GM12878 (cell line): Measurements from ENCODE around the gene SCAMP4. TPM values are rescaled to one million over a fixed set of nuclear protein-coding genes. Genes with fewer than 3 reads are reported as not detected.

Experiments used
- ATAC-seq: fragments of 200-7000 bp; cut with Tn5 transposase; 3 replicates; pipeline ENCODE4 v1.9.1; 2020; ENCODE audit warnings: mild to moderate bottlenecking, moderate library complexity
- BruUV-seq: library from RNA; stranded (reverse); fragments of 400-500 nt; replicated peaks from 2 replicates; lab custom pipeline; 2021; lab: Mats Ljungman, UMichigan
- CTCF ChIA-PET: fragments of 300-600 bp; sonication (Branson Sonifier 250); formaldehyde crosslinking; extraction: SDS; loops from one replicate; lab custom pipeline; 2021; ENCODE audit warnings: inconsistent platforms; lab: Yijun Ruan, JAX
- POLR2A ChIA-PET: fragments of 350-600 bp; formaldehyde crosslinking; extraction: SDS; loops from one replicate; lab custom pipeline; 2021; ENCODE audit warnings: inconsistent platforms; lab: Charles Lee
- RAD21 ChIA-PET: fragments of 300-600 bp; sonication (Branson Sonifier 250); formaldehyde crosslinking; loops from one replicate; lab custom pipeline; 2023; ENCODE audit warnings: antibody characterized with exemption; ENCODE audit not compliant: unreplicated experiment; lab: Charles Lee
- SMC1A ChIA-PET: fragments of 300-600 bp; sonication (Branson Sonifier 250); formaldehyde crosslinking; loops from one replicate; lab custom pipeline; 2023; ENCODE audit not compliant: unreplicated experiment, uncharacterized antibody; lab: Charles Lee
- DNase-seq: peaks from one replicate; pipeline ENCODE4 v3.0.0-alpha.2; 2011; ENCODE audit warnings: low read depth, low spot score
- FAIRE-seq: peaks from 3 replicates; lab custom pipeline; 2011; peaks lifted over from hg19 to GRCh38; lab: Jason Lieb, UNC
- H2AFZ ChIP-seq: 2 replicates; pipeline ENCODE4 v1.6.0; 2011; ENCODE audit warnings: low read depth, low read length, control low read depth; ENCODE audit not compliant: control insufficient read depth
- H3K27ac ChIP-seq: 2 replicates; pipeline ENCODE4 v1.5.1; 2011; ENCODE audit warnings: control low read depth; ENCODE audit not compliant: control insufficient read depth, insufficient read depth
- H3K27me3 ChIP-seq, 2 experiments: replicated peaks in 1 of 2; 2 replicates each; pipeline versions ENCODE4 v1.6.0 to v1.6.1; 2011; ENCODE audit warnings: low read length in 1 of 2; ENCODE audit not compliant: control insufficient read depth in 2 of 2, insufficient read depth in 2 of 2
- H3K36me3 ChIP-seq, 2 experiments: 2 replicates each; pipeline ENCODE4 v1.5.1; 2011; ENCODE audit warnings: low read length in 1 of 2; ENCODE audit not compliant: control insufficient read depth in 2 of 2, insufficient read depth in 2 of 2
- H3K4me1 ChIP-seq: 2 replicates; pipeline ENCODE4 v1.6.1; 2011; ENCODE audit warnings: mild to moderate bottlenecking, low read length, moderate library complexity, mixed read lengths; ENCODE audit not compliant: control insufficient read depth, insufficient read depth
- H3K4me2 ChIP-seq: 2 replicates; pipeline ENCODE4 v1.6.0; 2011; ENCODE audit warnings: control low read depth; ENCODE audit not compliant: control insufficient read depth, insufficient read depth
- H3K4me3 ChIP-seq: fragments of 200-600 bp; sonication (generic); 2 replicates; pipeline ENCODE4 v1.5.1; 2016
- H3K79me2 ChIP-seq: 2 replicates; pipeline ENCODE4 v1.6.0; 2011; ENCODE audit warnings: low read length; ENCODE audit not compliant: control insufficient read depth, insufficient read depth
- H3K9ac ChIP-seq: 2 replicates; pipeline ENCODE4 v1.8.0; 2011; ENCODE audit warnings: low read length, control low read depth, mixed read lengths; ENCODE audit not compliant: control insufficient read depth, insufficient read depth
- H3K9me3 ChIP-seq: replicated peaks from 3 replicates; pipeline ENCODE4 v1.5.1; 2011; ENCODE audit warnings: mild to moderate bottlenecking, low read length; ENCODE audit not compliant: control insufficient read depth, insufficient read depth
- H4K20me1 ChIP-seq: 2 replicates; pipeline ENCODE4 v1.6.0; 2011; ENCODE audit not compliant: control insufficient read depth, insufficient read depth
- CUX1 ChIP-seq: IDR thresholded peaks from 2 replicates; pipeline ENCODE4 v1.6.1; 2012; ENCODE audit warnings: improper control_type of control experiment, low read depth, low read length; ENCODE audit not compliant: insufficient replicate concordance
- PML ChIP-seq: IDR thresholded peaks from 2 replicates; pipeline ENCODE4 v1.6.1; 2012; ENCODE audit warnings: low read length, inconsistent platforms
- RB1 ChIP-seq: fragments of 450-650 bp; formaldehyde crosslinking; IDR thresholded peaks from 2 replicates; pipeline ENCODE4 v1.6.1; 2017; ENCODE audit warnings: mild to moderate bottlenecking, borderline replicate concordance
- WGBS: methylation state at CpG from one replicate; pipeline ENCODE4 v1.1.6; 2016; ENCODE audit warnings: low lambda C conversion rate; ENCODE audit not compliant: insufficient replicate concordance, insufficient coverage; ENCODE audit errors: missing lambda C conversion rate; 5-methylcytosine and 5-hydroxymethylcytosine counted together
- in situ Hi-C: fragments of 300-500 bp; cut with MboI; formaldehyde crosslinking; loops from 9 replicates; pipeline ENCODE4 v1.14.3; 2018; ENCODE audit warnings: mixed read lengths
- intact Hi-C: fragments of 100-400 bp; cut with micrococcal nuclease; formaldehyde crosslinking; loops from one replicate; pipeline ENCODE4 v1.14.2; 2022; ENCODE audit not compliant: unreplicated experiment
- polyA plus RNA-seq, 11 experiments: library from polyadenylated mRNA; depleted of rRNA in 4 of 11; unstranded in 6 of 11; stranded (reverse) in 5 of 11; fragments of >200 nt; fragmentation: Nextera tagmentation in 4 of 11; fragmentation: Illumina TruSeq in 1 of 11; extraction: Ambion mirVana in 4 of 11; extraction: Trizol in 1 of 11; gene quantifications; 1 replicate in 1 of 11; 2 replicates in 10 of 11; pipeline versions ENCODE4 v1.2.1 to v1.2.3, GENCODE V29; 2011 to 2016; ENCODE audit warnings: inconsistent platforms in 2 of 11, missing spikeins in 2 of 11, low read depth in 1 of 11
- total RNA-seq, 4 experiments: library from RNA; depleted of rRNA in 3 of 4; stranded (reverse); fragments of >200 nt in 3 of 4; fragmentation: Illumina TruSeq in 1 of 4; extraction: Trizol in 1 of 4; gene quantifications; 2 replicates each; pipeline versions ENCODE4 v1.2.1 to v1.2.3, GENCODE V29; 2013 to 2021
- TF ChIP-seq, protein P1 (sequence below): fragments of 450-650 bp; IDR thresholded peaks from 2 replicates; pipeline ENCODE4 v1.6.1; 2016; ENCODE audit warnings: mild to moderate bottlenecking

SCAMP4 gene
- total and polyA plus RNA-seq, 10 of the 15 experiments (the other 5 are each of a cell fraction or from before 2014, with no cell fraction given), result 0.63 to 34.7 (median 12.8) TPM

DNA sequence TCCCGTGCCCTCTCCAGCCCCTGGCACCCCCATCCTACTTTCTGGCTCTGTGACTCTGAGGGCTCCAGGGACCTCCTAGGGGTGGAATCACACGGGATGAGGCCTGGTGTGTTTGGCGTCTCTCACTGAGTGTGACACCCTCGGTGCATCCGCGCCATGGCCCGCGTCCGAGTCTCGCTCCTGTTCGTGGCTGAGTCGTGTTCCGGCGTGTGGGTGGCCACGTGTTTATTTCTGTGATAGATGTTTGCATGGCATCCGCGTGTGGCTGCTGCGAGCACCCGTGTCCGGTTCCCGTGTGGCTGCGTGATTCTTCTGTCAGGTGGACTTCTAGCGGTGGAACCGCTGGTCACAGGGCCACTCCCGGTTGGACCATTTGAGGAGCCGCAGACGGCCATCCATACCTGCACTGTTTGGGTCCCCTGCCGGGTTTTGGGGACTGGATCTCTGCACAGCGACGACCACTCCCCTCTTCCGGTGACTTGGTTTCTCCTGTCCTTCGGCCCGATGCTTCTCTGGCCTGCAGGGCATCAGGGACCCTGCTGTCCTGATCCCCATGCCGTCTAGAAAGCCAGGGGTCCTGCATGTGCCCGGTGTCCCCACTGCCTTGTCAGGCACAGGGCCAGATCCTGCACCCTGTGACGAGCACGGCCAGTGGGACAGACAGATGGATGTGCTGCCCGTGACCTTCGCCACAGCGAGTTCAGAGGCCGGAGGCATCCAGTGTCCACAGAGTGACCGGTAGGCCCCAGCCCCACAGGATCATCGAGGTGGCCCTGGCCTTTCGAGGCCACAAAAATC, 44.3 kb downstream of the SCAMP4 start (continued):
- TF ChIP-seq CUX1 (no peak), PML (no peak), RB1 (no peak)

- WGBS, result 97% methylated on average over 11 of the region's 16 CpGs
- H2AFZ ChIP-seq, result no peak overlapping the region
- in situ Hi-C loops, result no loop called here
- FAIRE-seq, result no peak
- SMC1A ChIA-PET, result no interaction called here
- no peak overlapping the region for H3K4me3 ChIP-seq
- RAD21 ChIA-PET, result no interaction called here
- CTCF ChIA-PET, result no interaction called here
- no TSS peak for BruUV-seq
- H3K27me3 ChIP-seq, result no peaks in the 10 kb centered on the region
- H3K9me3 ChIP-seq, result no peaks in the 10 kb centered on the region; the same call in 2 of the 3 replicates
- no peak overlapping the region for H3K9ac ChIP-seq
- POLR2A ChIA-PET, result no interaction called here
- H3K4me1 ChIP-seq, result no peaks in the 10 kb centered on the region
- TF ChIP-seq, protein P1, sequence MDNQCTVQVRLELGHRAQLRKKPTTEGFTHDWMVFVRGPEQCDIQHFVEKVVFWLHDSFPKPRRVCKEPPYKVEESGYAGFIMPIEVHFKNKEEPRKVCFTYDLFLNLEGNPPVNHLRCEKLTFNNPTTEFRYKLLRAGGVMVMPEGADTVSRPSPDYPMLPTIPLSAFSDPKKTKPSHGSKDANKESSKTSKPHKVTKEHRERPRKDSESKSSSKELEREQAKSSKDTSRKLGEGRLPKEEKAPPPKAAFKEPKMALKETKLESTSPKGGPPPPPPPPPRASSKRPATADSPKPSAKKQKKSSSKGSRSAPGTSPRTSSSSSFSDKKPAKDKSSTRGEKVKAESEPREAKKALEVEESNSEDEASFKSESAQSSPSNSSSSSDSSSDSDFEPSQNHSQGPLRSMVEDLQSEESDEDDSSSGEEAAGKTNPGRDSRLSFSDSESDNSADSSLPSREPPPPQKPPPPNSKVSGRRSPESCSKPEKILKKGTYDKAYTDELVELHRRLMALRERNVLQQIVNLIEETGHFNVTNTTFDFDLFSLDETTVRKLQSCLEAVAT, result no peak
- DNase-seq, result no peak
- H4K20me1 ChIP-seq, result no peaks in the 10 kb centered on the region; the same call in 1 of the 2 replicates
- H3K4me2 ChIP-seq, result no peak overlapping the region
- no peak for ATAC-seq
- peaks cover 56% of the 10 kb centered on the region for H3K79me2 ChIP-seq
- no peak overlapping the region for H3K27ac ChIP-seq
- intact Hi-C loops, result no loop called here
- peaks cover 5 to 29% of the 10 kb centered on the region in 2 experiments; a peak in 2 of 4 replicates for H3K36me3 ChIP-seq
These were observed 45.4 kb downstream of the SCAMP4 start for GRCh38 chr19:1950640-1951039.
